OCI-LY3 (cell line): Measurements from ENCODE around the gene LRBA.

Experiments
- H2AFZ ChIP-seq: fragments of 200-600, 300-600 bp; shearing (Covaris generic); 2 replicates; pipeline ENCODE4 v1.6.0; 2014; ENCODE audit warnings: antibody characterized with exemption, low read depth, low read length
- H3K27ac ChIP-seq: fragments of 200-600, 300-600 bp; sonication (generic); 2 replicates; pipeline ENCODE4 v1.5.1; 2014; ENCODE audit warnings: mild to moderate bottlenecking, low read length, moderate library complexity, mixed read lengths
- H3K27me3 ChIP-seq: fragments of 200-600, 300-600 bp; sonication (generic); 2 replicates; pipeline ENCODE4 v1.6.1; 2014; ENCODE audit warnings: low read depth, low read length, mixed read lengths
- H3K36me3 ChIP-seq: fragments of 200-600, 300-600 bp; sonication (generic); replicated peaks from 2 replicates; pipeline ENCODE3; 2014; ENCODE audit warnings: low read depth, low read length, mixed read lengths
- H3K4me1 ChIP-seq: fragments of 300-600, 200-600 bp; sonication (generic); 2 replicates; pipeline ENCODE4 v1.6.1; 2014; ENCODE audit warnings: low read length, mixed read lengths
- H3K4me2 ChIP-seq: fragments of 200-600, 300-600 bp; sonication (generic); 2 replicates; pipeline ENCODE4 v1.6.1; 2014; ENCODE audit warnings: low read length, mixed read lengths
- H3K4me3 ChIP-seq: fragments of 300-600, 200-600 bp; sonication (generic); 2 replicates; pipeline ENCODE4 v1.5.1; 2014; ENCODE audit warnings: antibody characterized with exemption, mild to moderate bottlenecking, low read length, moderate library complexity
- H3K79me2 ChIP-seq: fragments of 300-600, 200-600 bp; shearing (Covaris generic); 2 replicates; pipeline ENCODE4 v1.6.1; 2014; ENCODE audit warnings: mild to moderate bottlenecking, low read length, mixed read lengths
- H3K9ac ChIP-seq: fragments of 300-600, 200-600 bp; shearing (Covaris generic); 2 replicates; pipeline ENCODE4 v1.6.0; 2014; ENCODE audit warnings: mild to moderate bottlenecking, low read length, moderate library complexity
- H3K9me3 ChIP-seq: fragments of 200-600, 300-600 bp; shearing (Covaris generic); 2 replicates; pipeline ENCODE4 v1.6.1; 2014; ENCODE audit warnings: low read length, mixed read lengths; ENCODE audit not compliant: insufficient read depth
- H4K20me1 ChIP-seq: fragments of 200-600, 300-600 bp; sonication (generic); 2 replicates; pipeline ENCODE4 v1.6.1; 2016; ENCODE audit warnings: low read length, mixed read lengths; ENCODE audit not compliant: insufficient read depth
- CTCF ChIP-seq: fragments of 200-600, 300-600 bp; sonication (generic); IDR thresholded peaks from 2 replicates; pipeline ENCODE4 v1.5.1; 2014; ENCODE audit warnings: antibody characterized with exemption, low read length, low read depth
- EZH2phosphoT487 ChIP-seq: fragments of 200-600 bp; shearing (Covaris generic); IDR thresholded peaks from 2 replicates; pipeline ENCODE4 v1.6.1; 2018; ENCODE audit warnings: antibody characterized with exemption, mixed run types, low read depth

LRBA gene

GRCh38 chr4:150244600-150244999 is 770.5 kb downstream of the LRBA start:
- TF ChIP-seq CTCF (no peak), EZH2phosphoT487 (no peak)
- no peak overlapping the region for H3K4me3 ChIP-seq
- no peak overlapping the region for H3K27ac ChIP-seq
- H3K9ac ChIP-seq = no peak overlapping the region
- no peak overlapping the region for H3K4me2 ChIP-seq
- no peaks in the 10 kb centered on the region for H3K9me3 ChIP-seq
- no peaks in the 10 kb centered on the region for H3K27me3 ChIP-seq
- no peak overlapping the region for H2AFZ ChIP-seq
- no peaks in the 10 kb centered on the region for H4K20me1 ChIP-seq
- H3K79me2 ChIP-seq = no peaks in the 10 kb centered on the region
- no peaks in the 10 kb centered on the region for H3K36me3 ChIP-seq
- H3K4me1 ChIP-seq = no peaks in the 10 kb centered on the region

GRCh38 chr4:150243932-150244331 is 771.2 kb downstream of the LRBA start:
- Histone ChIP-seq H3K9ac (no peak overlapping the region), H3K4me2 (no peak overlapping the region), H3K4me1 (no peaks in the 10 kb centered on the region), H3K36me3 (no peaks in the 10 kb centered on the region), H3K9me3 (no peaks in the 10 kb centered on the region), H3K4me3 (no peak overlapping the region), H3K27ac (no peak overlapping the region), H4K20me1 (no peaks in the 10 kb centered on the region), H3K79me2 (no peaks in the 10 kb centered on the region), H2AFZ (no peak overlapping the region), H3K27me3 (no peaks in the 10 kb centered on the region)
- no peak for TF ChIP-seq CTCF
- no peak for TF ChIP-seq EZH2phosphoT487

GRCh38 chr4:150242820-150243458 is 772.1 kb downstream of the LRBA start:
- Histone ChIP-seq H3K27ac (no peak overlapping the region), H3K9me3 (no peaks in the 10 kb centered on the region), H3K27me3 (no peaks in the 10 kb centered on the region), H3K4me1 (no peaks in the 10 kb centered on the region), H3K36me3 (no peaks in the 10 kb centered on the region), H4K20me1 (no peaks in the 10 kb centered on the region), H3K9ac (no peak overlapping the region), H3K4me2 (no peak overlapping the region), H3K79me2 (no peaks in the 10 kb centered on the region), H2AFZ (no peak overlapping the region), H3K4me3 (no peak overlapping the region)
- TF ChIP-seq EZH2phosphoT487 (no peak), CTCF (peak; percentile 99)

- Histone ChIP-seq H3K9me3 (no peaks in the 10 kb centered on the region), H3K27me3 (no peaks in the 10 kb centered on the region), H3K27ac (no peak overlapping the region), H3K36me3 (no peaks in the 10 kb centered on the region), H3K4me3 (no peak overlapping the region), H3K4me2 (no peak overlapping the region), H2AFZ (no peak overlapping the region), H3K4me1 (no peaks in the 10 kb centered on the region), H4K20me1 (no peaks in the 10 kb centered on the region), H3K79me2 (no peaks in the 10 kb centered on the region), H3K9ac (no peak overlapping the region)
- TF ChIP-seq EZH2phosphoT487 (no peak), CTCF (no peak)
Measured at GRCh38 chr4:150240011-150240410, 775.1 kb downstream of the LRBA start.
